Neuronal stem cell (in vitro differentiated cells): Measurements from ENCODE around the gene FBXO48.

ENCODE experiments used
- DNase-seq: peaks from one replicate; pipeline ENCODE4 v3.0.0-alpha.2; 2013; ENCODE audit warnings: low spot score
- H2AFZ ChIP-seq: one replicate; pipeline ENCODE4 v1.6.1; 2013; ENCODE audit warnings: mild to moderate bottlenecking, low read length, inconsistent platforms
- H2AK5ac ChIP-seq: 2 replicates; pipeline ENCODE4 v1.6.1; 2013; ENCODE audit warnings: low read depth, mild to moderate bottlenecking, inconsistent platforms, low read length, moderate library complexity, mixed read lengths
- H2BK120ac ChIP-seq: 2 replicates; pipeline ENCODE4 v1.6.1; 2013; ENCODE audit warnings: low read depth, mild to moderate bottlenecking, inconsistent platforms, low read length, moderate library complexity, mixed read lengths
- H2BK12ac ChIP-seq: one replicate; pipeline ENCODE4 v1.6.1; 2013; ENCODE audit warnings: low read length, inconsistent platforms
- H2BK15ac ChIP-seq: 2 replicates; pipeline ENCODE4 v1.6.1; 2013; ENCODE audit warnings: mild to moderate bottlenecking, low read length, inconsistent platforms, mixed read lengths
- H2BK5ac ChIP-seq: one replicate; pipeline ENCODE4 v1.6.1; 2013; ENCODE audit warnings: inconsistent platforms, mild to moderate bottlenecking, low read length, moderate library complexity
- H3K14ac ChIP-seq: one replicate; pipeline ENCODE4 v1.6.1; 2013; ENCODE audit warnings: low read length, inconsistent platforms
- H3K18ac ChIP-seq: 2 replicates; pipeline ENCODE4 v1.6.1; 2013; ENCODE audit warnings: low read length, inconsistent platforms
- H3K23ac ChIP-seq: 2 replicates; pipeline ENCODE4 v1.6.1; 2013; ENCODE audit warnings: low read depth, mild to moderate bottlenecking, mixed read lengths, low read length, inconsistent platforms; ENCODE audit not compliant: poor library complexity
- H3K27ac ChIP-seq: replicated peaks from 3 replicates; pipeline ENCODE4 v1.5.1; 2013; ENCODE audit warnings: low read length, inconsistent platforms
- H3K27me3 ChIP-seq, 3 experiments: 2 replicates each; pipeline ENCODE4 v1.6.1; 2013; ENCODE audit warnings: low read length in 3 of 3, mild to moderate bottlenecking in 2 of 3, inconsistent platforms in 1 of 3, low read depth in 1 of 3, mixed read lengths in 1 of 3, moderate library complexity in 1 of 3; ENCODE audit not compliant: control insufficient read depth in 3 of 3, insufficient read depth in 3 of 3
- H3K36me3 ChIP-seq, 2 donors: replicated peaks in 1 of 2; 2 replicates each; pipeline ENCODE4 v1.6.1; 2013; ENCODE audit warnings: low read length in 2 of 2; ENCODE audit not compliant: control insufficient read depth in 2 of 2, insufficient read depth in 2 of 2
- H3K4ac ChIP-seq: 2 replicates; pipeline ENCODE4 v1.6.1; 2013; ENCODE audit warnings: inconsistent platforms, mild to moderate bottlenecking, low read length, moderate library complexity
- H3K4me1 ChIP-seq, 2 donors: 1 replicate in 1 of 2; 2 replicates in 1 of 2; pipeline ENCODE4 v1.6.1; 2013; ENCODE audit warnings: low read length in 2 of 2, low read depth in 1 of 2; ENCODE audit not compliant: control insufficient read depth in 2 of 2, insufficient read depth in 1 of 2
- H3K4me2 ChIP-seq: one replicate; pipeline ENCODE4 v1.6.1; 2013; ENCODE audit warnings: mild to moderate bottlenecking, low read length, inconsistent platforms; ENCODE audit not compliant: insufficient read depth, poor library complexity, severe bottlenecking
- H3K4me3 ChIP-seq, 2 donors: 2 replicates each; pipeline ENCODE4 v1.5.1; 2013; ENCODE audit warnings: low read length in 2 of 2, mild to moderate bottlenecking in 2 of 2, inconsistent platforms in 1 of 2, moderate library complexity in 1 of 2
- H3K79me1 ChIP-seq: one replicate; pipeline ENCODE4 v1.6.1; 2013; ENCODE audit warnings: low read depth, mild to moderate bottlenecking, inconsistent platforms, low read length, moderate library complexity
- H3K9ac ChIP-seq: one replicate; pipeline ENCODE4 v1.6.1; 2013; ENCODE audit warnings: mild to moderate bottlenecking, low read depth, low read length, inconsistent platforms; ENCODE audit not compliant: poor library complexity
- H3K9me3 ChIP-seq, 2 donors: replicated peaks in 1 of 2; 2 replicates each; pipeline versions ENCODE3 to v1.6.1; 2013; ENCODE audit warnings: low read length in 2 of 2, mild to moderate bottlenecking in 2 of 2, inconsistent platforms in 1 of 2, low read depth in 1 of 2, mixed read lengths in 1 of 2, moderate library complexity in 1 of 2; ENCODE audit not compliant: control insufficient read depth in 2 of 2, insufficient read depth in 1 of 2
- H4K8ac ChIP-seq: one replicate; pipeline ENCODE4 v1.6.1; 2013; ENCODE audit warnings: low read depth, mild to moderate bottlenecking, inconsistent platforms, low read length, moderate library complexity
- H4K91ac ChIP-seq: one replicate; pipeline ENCODE4 v1.6.1; 2013; ENCODE audit warnings: low read length, low read depth, mild to moderate bottlenecking, inconsistent platforms; ENCODE audit not compliant: poor library complexity
- WGBS, 2 donors: extraction: QIAGEN DNeasy Blood & Tissue Kit; methylation state at CpG; one replicate each; pipeline ENCODE4 v1.1.7; 2013; ENCODE audit warnings: missing lambda C conversion rate in 2 of 2, mixed read lengths in 1 of 2; ENCODE audit not compliant: insufficient read length in 2 of 2, insufficient replicate concordance in 1 of 2; ENCODE audit errors: extremely low coverage in 2 of 2; 5-methylcytosine and 5-hydroxymethylcytosine counted together

Gene FBXO48

GRCh38 chr2:68501768-68502167 lies 34.7 kb upstream of the FBXO48 start:
- H3K4me1 ChIP-seq, result no peaks in the 10 kb centered on the region
- no peaks in the 10 kb centered on the region for H3K27me3 ChIP-seq
- H3K4me3 ChIP-seq, result no peak overlapping the region
- H4K8ac ChIP-seq, result no peak overlapping the region
- H2BK120ac ChIP-seq, result no peak overlapping the region
- H2AFZ ChIP-seq, result no peak overlapping the region
- no peak overlapping the region for H3K23ac ChIP-seq
- DNase-seq, result no peak
- no CpG with 5 or more reads among the region's 5 CpGs for WGBS, 2 donors
- no peak overlapping the region for H3K27ac ChIP-seq
- H3K36me3 ChIP-seq, result no peaks in the 10 kb centered on the region
- H2BK12ac ChIP-seq, result no peak overlapping the region
- H2AK5ac ChIP-seq, result no peak overlapping the region
- H2BK5ac ChIP-seq, result no peak overlapping the region
- no peak overlapping the region for H3K4me2 ChIP-seq
- H3K14ac ChIP-seq, result no peak overlapping the region
- H3K4ac ChIP-seq, result no peak overlapping the region
- H2BK15ac ChIP-seq, result no peak overlapping the region
- no peak overlapping the region for H3K9ac ChIP-seq
- H3K79me1 ChIP-seq, result no peaks in the 10 kb centered on the region
- no peak overlapping the region for H4K91ac ChIP-seq
- no peaks in the 10 kb centered on the region for H3K9me3 ChIP-seq
- H3K18ac ChIP-seq, result no peak overlapping the region

GRCh38 chr2:68500649-68501048 lies 33.6 kb upstream of the FBXO48 start:
- Histone ChIP-seq H2BK12ac (no peak overlapping the region), H2BK5ac (no peak overlapping the region), H3K18ac (no peak overlapping the region), H3K9me3 (no peaks in the 10 kb centered on the region), H3K27me3 (no peaks in the 10 kb centered on the region), H3K4me3 (no peak overlapping the region), H3K9ac (no peak overlapping the region), H3K23ac (no peak overlapping the region), H2AK5ac (no peak overlapping the region), H3K36me3 (no peaks in the 10 kb centered on the region), H3K79me1 (no peaks in the 10 kb centered on the region), H4K91ac (no peak overlapping the region), H2BK120ac (no peak overlapping the region), H2BK15ac (no peak overlapping the region), H3K14ac (no peak overlapping the region), H3K27ac (no peak overlapping the region), H4K8ac (no peak overlapping the region), H2AFZ (no peak overlapping the region), H3K4ac (no peak overlapping the region), H3K4me1 (no peaks in the 10 kb centered on the region), H3K4me2 (no peak overlapping the region)
- no peak for DNase-seq
- WGBS, 2 donors, result no CpG with 5 or more reads among the region's 4 CpGs

GRCh38 chr2:68499133-68499532 lies 32.0 kb upstream of the FBXO48 start:
- Histone ChIP-seq H3K36me3 (no peaks in the 10 kb centered on the region), H3K18ac (no peak overlapping the region), H3K79me1 (no peaks in the 10 kb centered on the region), H2BK5ac (no peak overlapping the region), H4K8ac (no peak overlapping the region), H3K23ac (no peak overlapping the region), H2BK12ac (no peak overlapping the region), H2BK120ac (no peak overlapping the region), H3K4ac (no peak overlapping the region), H3K14ac (no peak overlapping the region), H2BK15ac (no peak overlapping the region), H3K27ac (no peak overlapping the region), H3K9ac (no peak overlapping the region), H2AK5ac (no peak overlapping the region), H3K27me3 (no peaks in the 10 kb centered on the region), H3K4me1 (no peaks in the 10 kb centered on the region), H3K9me3 (no peaks in the 10 kb centered on the region), H3K4me3 (no peak overlapping the region), H4K91ac (no peak overlapping the region), H3K4me2 (no peak overlapping the region), H2AFZ (no peak overlapping the region)
- no peak for DNase-seq

GRCh38 chr2:68491582-68491981 lies 24.5 kb upstream of the FBXO48 start:
- H2BK5ac ChIP-seq, result no peak overlapping the region
- H3K4me2 ChIP-seq, result no peak overlapping the region
- no peak overlapping the region for H3K27ac ChIP-seq
- H2BK15ac ChIP-seq, result no peak overlapping the region
- H2BK12ac ChIP-seq, result no peak overlapping the region
- H3K14ac ChIP-seq, result no peak overlapping the region
- no peak overlapping the region for H2AFZ ChIP-seq
- H3K4me3 ChIP-seq, result no peak overlapping the region
- H3K4ac ChIP-seq, result no peak overlapping the region
- no peak overlapping the region for H3K23ac ChIP-seq
- no peaks in the 10 kb centered on the region for H3K79me1 ChIP-seq
- no peaks in the 10 kb centered on the region for H3K36me3 ChIP-seq
- H3K27me3 ChIP-seq, result no peaks in the 10 kb centered on the region
- no peaks in the 10 kb centered on the region for H3K4me1 ChIP-seq
- no CpG with 5 or more reads among the region's 1 CpG for WGBS, 2 donors
- H3K9ac ChIP-seq, result no peak overlapping the region
- H3K9me3 ChIP-seq, result peaks cover 0 to 1% of the 10 kb centered on the region in 2 donors
- no peak overlapping the region for H2AK5ac ChIP-seq
- H2BK120ac ChIP-seq, result no peak overlapping the region
- H4K91ac ChIP-seq, result no peak overlapping the region
- H3K18ac ChIP-seq, result no peak overlapping the region
- no peak overlapping the region for H4K8ac ChIP-seq
- DNase-seq, result no peak
